Measurements from ENCODE around the gene COQ5.

GRCh38 chr12:120496413-120497340 lies 32.3 kb downstream of the COQ5 start:
- TF ChIP-seq EZH2phosphoT487 (IDR thresholded peaks at IDR 0.05; ENCODE audit: insufficient read depth, low read depth) (no peak), EZH2 (IDR thresholded peaks at IDR 0.05; ENCODE audit: insufficient read depth, poor library complexity, severe bottlenecking) (no peak)

All from GM23248 (cell line).